Stimulated activated effector memory CD8-positive, alpha-beta T cell treated with anti-CD3 and anti-CD28 coated beads, Interleukin-12 subunit alpha, Interleukin-12 subunit beta, amount 100 ng/mL, for 72 hours (primary cell): ENCODE measurements around the gene DYDC2.
"Not testable (repeated sequence)": the region's sequence is repeated elsewhere in the genome, so short reads cannot be mapped to it uniquely, and the experiment has no call there.

Source experiments
- ATAC-seq: fragments of 150-1000 bp; cut with Tn5 transposase; 2 replicates; pipeline ENCODE4 v1.10.0; 2021
- DNase-seq, 2 donors: peaks; one replicate each; pipeline ENCODE4 v3.0.0; 2021 to 2022; ENCODE audit warnings: low spot score in 2 of 2
- H3K27ac Mint-ChIP-seq: one replicate; pipeline ENCODE4 v1.8.0; 2022; ENCODE audit warnings: mild to moderate bottlenecking, mixed read lengths
- H3K36me3 Mint-ChIP-seq: one replicate; pipeline ENCODE4 v1.8.0; 2022; ENCODE audit warnings: mild to moderate bottlenecking, mixed read lengths
- H3K4me1 Mint-ChIP-seq: one replicate; pipeline ENCODE4 v1.8.0; 2022; ENCODE audit warnings: mixed read lengths
- H3K4me3 Mint-ChIP-seq: one replicate; pipeline ENCODE4 v1.8.0; 2022; ENCODE audit warnings: mild to moderate bottlenecking, mixed read lengths
- H3K9me3 Mint-ChIP-seq: one replicate; pipeline ENCODE4 v1.8.0; 2022; ENCODE audit warnings: mixed read lengths

The DYDC2 gene

DNA sequence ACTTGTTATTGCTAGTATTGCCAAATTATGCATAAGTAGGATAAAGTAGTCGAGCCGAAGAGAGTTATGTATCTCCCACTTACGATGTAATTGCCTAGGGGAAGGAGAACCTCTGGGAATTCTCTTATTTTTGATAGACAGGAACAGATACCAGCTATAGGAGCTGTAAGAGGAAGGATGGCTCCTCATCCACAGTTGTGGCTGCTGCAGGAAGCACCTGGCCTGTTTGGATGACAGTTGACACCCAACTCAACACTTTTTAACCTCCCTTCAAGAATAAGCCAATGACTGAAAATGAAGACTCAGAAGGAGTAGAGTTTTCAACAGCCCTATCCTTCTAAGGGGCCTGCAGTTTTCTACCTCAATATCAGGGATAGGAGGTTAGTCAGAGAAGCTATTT, 6.3 kb upstream of the DYDC2 start:
- no peak overlapping the region for H3K4me3 Mint-ChIP-seq
- DNase-seq, result no peak

DNA sequence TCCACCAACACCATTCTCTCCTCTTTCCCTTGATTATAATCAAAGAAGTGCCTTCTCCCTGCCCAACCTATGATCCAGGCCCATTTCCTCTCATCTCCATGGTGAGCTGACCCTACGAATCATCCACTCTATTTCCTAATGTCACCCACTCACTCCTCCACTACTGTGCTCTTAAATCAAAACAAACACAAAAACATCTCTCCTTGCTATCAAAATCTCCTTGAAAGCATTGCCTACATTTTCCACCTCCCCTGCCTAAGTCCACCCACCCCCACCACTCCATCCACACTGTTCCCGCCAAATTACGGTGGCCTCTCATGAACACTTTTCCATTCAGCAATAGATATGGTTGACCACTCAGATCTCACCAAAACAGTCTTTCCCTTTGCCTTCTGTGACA, 5.4 kb upstream of the DYDC2 start:
- H3K9me3 Mint-ChIP-seq, result no peaks in the 10 kb centered on the region
- H3K4me3 Mint-ChIP-seq, result no peak overlapping the region
- H3K36me3 Mint-ChIP-seq, result no peaks in the 10 kb centered on the region
- ATAC-seq, result no peak
- H3K4me1 Mint-ChIP-seq, result no peaks in the 10 kb centered on the region
- H3K27ac Mint-ChIP-seq, result no peak overlapping the region
- DNase-seq, result no peak

More for the DNA sequence above, 6.3 kb upstream of the DYDC2 start:
- Mint-ChIP-seq H3K36me3 (no peaks in the 10 kb centered on the region), H3K27ac (no peak overlapping the region), H3K4me1 (no peaks in the 10 kb centered on the region), H3K9me3 (no peaks in the 10 kb centered on the region)
- ATAC-seq, result no peak

DNA sequence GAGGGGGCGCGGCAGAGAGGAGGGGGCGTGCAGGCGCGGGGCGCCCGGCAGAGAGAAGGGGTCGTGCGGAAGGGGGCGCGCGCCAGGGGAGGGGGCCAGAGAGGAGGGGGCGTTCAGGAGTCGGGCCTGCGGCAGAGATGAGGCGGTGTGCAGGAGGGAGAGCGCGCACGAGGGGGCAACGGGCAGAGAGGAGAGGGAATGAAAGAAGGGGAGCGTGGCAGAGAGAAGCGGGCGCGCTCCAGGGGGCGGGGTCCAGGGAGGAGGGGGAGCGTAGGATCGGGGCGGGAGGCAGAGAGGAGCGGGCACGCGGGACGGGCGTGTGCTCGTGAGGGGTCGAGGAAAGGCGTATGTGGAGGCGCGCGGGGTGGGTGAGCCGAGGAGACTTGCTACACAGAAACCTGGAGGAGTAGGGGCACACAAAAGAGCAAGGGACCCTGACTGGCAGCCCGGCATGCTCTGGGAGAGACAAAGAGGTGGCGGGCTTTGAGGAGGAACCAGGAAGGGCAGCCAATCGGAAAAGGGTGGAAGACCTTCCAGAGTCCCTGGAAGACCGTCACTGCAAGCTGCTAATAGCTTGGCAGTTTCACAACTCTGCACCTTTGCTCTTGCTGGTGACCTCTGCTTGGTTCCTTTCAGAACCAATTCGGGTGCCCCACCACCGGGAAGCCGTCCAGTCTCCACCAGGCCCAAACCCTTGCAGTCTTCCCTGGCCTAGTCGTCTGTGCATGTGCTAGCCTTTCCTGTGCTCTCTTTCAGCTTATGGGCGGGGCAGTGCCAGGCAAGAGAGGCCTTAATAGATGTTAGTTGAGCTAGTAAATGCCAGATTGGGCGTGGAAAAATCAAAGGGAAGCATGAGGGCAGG, 639 bp downstream of the DYDC2 start:
- H3K4me3 Mint-ChIP-seq, result peak overlapping the region; percentile 61
- no peaks in the 10 kb centered on the region for H3K36me3 Mint-ChIP-seq
- ATAC-seq (no peak), DNase-seq (no peak)
- peaks cover 6% of the 10 kb centered on the region for H3K4me1 Mint-ChIP-seq
- H3K9me3 Mint-ChIP-seq, result no peaks in the 10 kb centered on the region
- H3K27ac Mint-ChIP-seq, result no peak overlapping the region

DNA sequence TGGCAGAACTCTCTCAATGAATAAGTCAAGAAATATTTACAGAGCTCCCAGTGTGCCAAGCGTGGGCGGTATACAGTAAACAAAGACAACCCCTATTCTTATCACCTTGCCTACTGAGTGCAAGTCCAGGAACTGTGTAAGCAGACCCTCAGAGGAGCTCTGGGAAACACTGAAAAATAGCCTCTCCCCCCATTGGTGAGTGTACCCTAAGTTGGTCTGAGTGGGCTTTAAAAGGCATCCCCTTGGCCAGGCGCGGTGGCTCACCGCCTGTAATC, 1.2 kb downstream of the DYDC2 start:
- H3K4me3 Mint-ChIP-seq, result no peak overlapping the region
- H3K36me3 Mint-ChIP-seq, result no peaks in the 10 kb centered on the region
- H3K9me3 Mint-ChIP-seq, result no peaks in the 10 kb centered on the region
- H3K27ac Mint-ChIP-seq, result no peak overlapping the region
- ATAC-seq, result no peak
- no peak for DNase-seq
- peaks cover 6% of the 10 kb centered on the region for H3K4me1 Mint-ChIP-seq

DNA sequence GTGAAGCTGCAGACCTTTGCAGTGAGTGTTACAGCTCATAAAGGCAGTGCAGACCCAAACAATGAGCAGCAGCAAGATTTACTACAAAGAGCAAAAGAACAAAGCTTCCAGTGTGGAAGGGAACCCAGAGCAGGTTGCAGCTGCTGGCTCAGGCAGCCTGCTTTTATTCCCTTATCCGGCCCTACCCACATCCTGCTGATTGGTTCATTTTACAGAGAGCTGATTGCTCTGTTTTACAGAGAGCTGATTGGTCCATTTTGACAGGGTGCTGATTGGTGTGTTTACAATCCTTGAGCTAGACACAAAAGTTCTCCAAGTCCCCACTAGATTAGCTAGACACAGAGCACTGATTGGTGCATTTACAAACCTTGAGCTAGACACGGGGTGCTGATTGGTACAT, 2.3 kb downstream of the DYDC2 start:
- not testable (repeated sequence) for H3K9me3 Mint-ChIP-seq, H3K27ac Mint-ChIP-seq, H3K36me3 Mint-ChIP-seq, H3K4me1 Mint-ChIP-seq, H3K4me3 Mint-ChIP-seq, DNase-seq, ATAC-seq

DNA sequence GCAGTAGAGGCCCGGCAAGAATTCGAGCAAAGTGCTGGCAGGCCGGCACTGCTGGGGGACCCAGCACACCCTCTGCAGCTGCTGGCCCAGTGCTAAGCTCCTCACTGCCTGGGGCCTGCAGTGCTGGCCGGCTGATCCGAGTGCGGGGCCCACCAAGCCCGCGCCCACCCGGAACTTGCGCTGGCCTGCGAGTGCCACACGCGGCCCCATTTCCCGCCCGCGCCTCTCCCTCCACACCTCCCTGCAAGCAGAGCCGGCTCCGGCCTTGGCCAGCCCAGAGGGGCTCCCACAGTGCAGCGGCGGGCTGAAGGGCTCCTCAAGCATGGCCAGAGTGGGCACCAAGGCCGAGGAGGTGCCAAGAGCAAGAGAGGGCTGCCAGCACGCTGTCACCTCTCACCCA, 3.1 kb downstream of the DYDC2 start:
- Mint-ChIP-seq H3K4me3 (no peak overlapping the region), H3K9me3 (no peaks in the 10 kb centered on the region), H3K36me3 (no peaks in the 10 kb centered on the region), H3K4me1 (peaks cover 6% of the 10 kb centered on the region), H3K27ac (no peak overlapping the region)
- peak; percentile 14 for ATAC-seq
- DNase-seq, result no peak

DNA sequence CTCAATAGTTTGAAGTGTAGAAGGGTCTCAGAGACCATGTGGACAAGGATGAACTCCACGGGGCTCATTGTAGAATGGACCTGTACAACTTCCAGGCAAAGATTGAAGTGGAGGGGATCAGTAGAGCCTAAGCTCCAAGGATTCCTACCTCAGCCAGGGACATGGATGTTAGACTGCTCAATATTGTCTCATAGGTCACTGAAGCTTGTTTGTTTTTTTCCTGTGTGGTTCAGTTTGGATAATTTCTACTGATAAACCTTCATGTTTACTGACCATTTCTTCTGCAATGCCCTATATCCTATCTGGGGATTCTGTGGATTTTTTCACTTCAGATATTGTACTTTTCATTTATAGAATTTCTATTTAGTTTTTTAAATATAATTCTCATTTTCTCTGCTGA, 8.9 kb downstream of the DYDC2 start:
- Mint-ChIP-seq H3K27ac (no peak overlapping the region), H3K4me1 (no peaks in the 10 kb centered on the region), H3K4me3 (no peak overlapping the region), H3K9me3 (peaks cover 10% of the 10 kb centered on the region), H3K36me3 (no peaks in the 10 kb centered on the region)
- no peak for ATAC-seq
- DNase-seq, result no peak

DNA sequence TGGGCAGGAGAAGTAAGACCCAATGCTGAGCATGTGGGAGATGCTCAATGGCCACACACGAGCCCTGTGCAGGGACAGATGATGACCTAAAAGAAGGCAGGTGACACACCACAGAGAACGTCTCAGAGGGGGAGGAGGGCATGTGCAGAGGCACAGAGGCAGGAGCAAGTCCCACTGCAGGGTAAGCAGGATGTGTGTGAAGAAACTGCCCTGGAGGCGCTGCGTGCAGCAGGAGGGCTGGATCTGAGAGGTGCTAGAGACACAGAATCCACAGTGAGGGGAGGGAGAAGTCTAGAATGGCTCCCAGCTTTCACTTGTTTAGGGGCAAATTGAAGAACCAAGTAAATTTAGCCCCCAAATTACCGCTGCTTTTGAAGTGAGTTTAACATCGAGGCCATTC, 14.9 kb downstream of the DYDC2 start:
- Mint-ChIP-seq H3K9me3 (peaks cover 10% of the 10 kb centered on the region), H3K36me3 (no peaks in the 10 kb centered on the region), H3K27ac (no peak overlapping the region), H3K4me1 (no peaks in the 10 kb centered on the region), H3K4me3 (no peak overlapping the region)
- DNase-seq (no peak), ATAC-seq (peak; percentile 19)

DNA sequence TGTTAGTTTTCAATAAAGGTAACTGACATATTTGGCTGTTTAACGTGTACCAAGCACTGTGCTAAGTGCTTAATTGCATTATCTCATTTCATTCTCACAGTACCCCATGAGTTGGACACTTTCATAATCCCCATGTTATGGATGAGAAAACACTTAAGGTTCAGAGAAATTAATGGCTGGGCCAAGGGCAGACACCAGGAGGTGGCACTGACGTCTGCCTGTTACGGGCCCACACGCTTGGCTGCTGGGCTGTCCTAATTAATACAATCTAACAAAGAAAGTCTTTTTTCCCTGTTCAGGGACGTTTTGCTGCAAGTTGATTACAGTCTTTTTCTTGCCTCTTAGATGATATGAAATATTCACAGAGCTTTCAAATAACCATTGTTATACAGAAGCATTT, 16.1 kb downstream of the DYDC2 start:
- Mint-ChIP-seq H3K27ac (no peak overlapping the region), H3K9me3 (peaks cover 4% of the 10 kb centered on the region), H3K4me3 (no peak overlapping the region), H3K36me3 (no peaks in the 10 kb centered on the region), H3K4me1 (no peaks in the 10 kb centered on the region)
- ATAC-seq (no peak), DNase-seq (no peak)

DNA sequence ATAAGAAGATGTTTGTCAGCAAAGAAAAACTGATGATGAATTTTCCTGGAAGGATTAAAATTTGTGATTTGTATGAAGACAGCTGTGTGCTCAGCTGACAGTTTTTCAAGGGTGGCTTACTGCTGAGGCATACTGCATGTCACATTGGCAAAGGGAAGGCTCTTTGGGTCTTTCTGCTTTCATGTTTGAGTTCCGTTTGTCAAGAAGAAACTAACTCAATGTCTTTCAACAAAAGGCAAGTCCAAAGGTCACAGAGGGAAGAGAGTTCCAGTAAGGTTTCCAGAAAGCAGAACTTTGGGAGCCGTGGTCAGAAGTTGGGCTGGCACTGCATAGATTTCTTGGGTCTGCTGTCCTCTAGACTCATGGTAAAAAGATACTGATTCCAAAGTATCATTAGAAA, 16.9 kb downstream of the DYDC2 start:
- Mint-ChIP-seq H3K9me3 (no peaks in the 10 kb centered on the region), H3K4me1 (peaks cover 4% of the 10 kb centered on the region), H3K4me3 (no peak overlapping the region), H3K27ac (no peak overlapping the region), H3K36me3 (no peaks in the 10 kb centered on the region)
- no peak for ATAC-seq
- DNase-seq, result no peak

DNA sequence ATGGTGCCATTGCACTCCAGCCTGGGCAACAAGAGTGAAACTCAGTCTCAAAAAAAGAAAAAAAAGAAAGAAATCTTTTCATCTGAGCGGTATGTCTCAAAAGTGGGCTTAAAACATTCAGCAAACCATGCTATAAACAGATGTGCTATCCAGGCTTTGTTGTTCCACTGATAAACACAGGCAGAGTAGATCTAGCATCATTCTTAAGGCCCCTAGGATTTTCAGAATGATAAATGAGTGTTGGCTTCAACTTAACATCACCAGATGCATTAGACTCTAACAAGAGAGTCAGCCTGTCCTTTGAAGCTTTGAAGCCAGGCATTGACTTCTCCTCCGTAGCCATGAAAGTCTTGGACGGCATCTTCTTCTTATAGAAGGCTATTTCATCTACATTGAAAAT, 23.1 kb downstream of the DYDC2 start:
- H3K27ac Mint-ChIP-seq, result no peak overlapping the region

DNA sequence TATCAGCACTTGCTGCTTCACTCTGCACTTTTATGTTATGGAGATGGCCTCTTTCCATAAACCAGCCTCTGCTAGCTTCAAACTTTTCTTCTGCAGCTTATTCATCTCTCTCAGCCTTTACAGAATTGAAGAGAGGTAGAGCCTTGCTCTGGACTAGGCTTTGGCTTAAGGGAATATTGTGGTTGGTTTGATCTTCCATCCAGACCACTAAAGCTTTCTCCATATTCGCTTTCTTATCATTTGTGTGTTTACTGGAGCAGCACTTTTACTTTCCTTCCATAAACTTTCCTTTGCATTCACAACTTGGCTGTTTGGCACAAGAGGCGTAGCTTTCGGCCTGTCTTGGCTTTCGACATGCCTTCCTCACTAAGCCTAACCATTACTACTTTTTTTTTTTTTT, 23.6 kb downstream of the DYDC2 start:
- H3K4me1 Mint-ChIP-seq, result peaks cover 12% of the 10 kb centered on the region
- no peak for DNase-seq
- H3K9me3 Mint-ChIP-seq, result no peaks in the 10 kb centered on the region
- no peak for ATAC-seq
- H3K27ac Mint-ChIP-seq, result no peak overlapping the region
- H3K36me3 Mint-ChIP-seq, result no peaks in the 10 kb centered on the region
- H3K4me3 Mint-ChIP-seq, result no peak overlapping the region

More for the DNA sequence above, 23.1 kb downstream of the DYDC2 start:
- H3K4me1 Mint-ChIP-seq, result peaks cover 12% of the 10 kb centered on the region
- ATAC-seq (no peak), DNase-seq (no peak)
- H3K36me3 Mint-ChIP-seq, result no peaks in the 10 kb centered on the region
- H3K4me3 Mint-ChIP-seq, result no peak overlapping the region
- no peaks in the 10 kb centered on the region for H3K9me3 Mint-ChIP-seq

DNA sequence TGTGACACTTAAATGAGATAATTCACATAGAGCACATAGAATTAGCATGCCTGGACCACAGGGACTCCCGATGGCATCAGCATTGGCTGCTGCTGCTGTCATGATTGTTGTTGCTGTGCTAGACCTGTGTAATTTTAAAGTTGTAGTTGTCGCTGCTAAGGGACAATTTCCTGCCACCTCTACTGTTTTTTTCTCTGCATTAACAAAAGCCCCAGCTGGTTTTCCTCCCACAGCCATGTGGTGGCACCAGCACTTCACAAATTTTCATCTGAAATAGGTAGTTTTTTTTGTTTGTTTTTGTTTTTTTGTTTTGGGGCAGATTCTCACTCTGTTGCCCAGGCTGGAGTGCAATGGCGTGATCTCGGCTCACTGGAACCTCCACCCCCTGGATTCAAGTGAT, 26.4 kb downstream of the DYDC2 start:
- Mint-ChIP-seq H3K4me3 (no peak overlapping the region), H3K36me3 (no peaks in the 10 kb centered on the region), H3K4me1 (peaks cover 12% of the 10 kb centered on the region), H3K27ac (no peak overlapping the region), H3K9me3 (no peaks in the 10 kb centered on the region)
- no peak for DNase-seq
- ATAC-seq, result peak; percentile 49

DNA sequence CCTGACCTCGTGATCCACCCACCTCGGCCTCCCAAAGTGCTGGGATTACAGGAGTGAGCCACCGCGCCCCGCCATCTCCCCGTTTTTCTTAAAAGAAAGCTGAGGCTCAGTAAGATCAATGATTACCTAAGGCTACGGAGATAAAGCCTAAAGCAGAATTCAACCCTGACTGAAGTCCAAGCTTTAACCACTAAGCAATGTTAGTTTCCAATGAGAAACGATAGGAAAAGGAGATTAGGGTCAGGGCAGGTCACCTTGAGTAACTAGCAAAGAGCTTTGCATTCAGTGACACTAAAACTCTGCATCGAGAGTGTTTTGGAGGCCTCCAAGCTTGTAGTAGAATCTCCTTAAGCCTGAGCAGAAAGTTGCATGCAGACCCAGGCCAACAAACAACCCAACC, 34.2 kb downstream of the DYDC2 start:
- no peaks in the 10 kb centered on the region for H3K36me3 Mint-ChIP-seq
- H3K4me1 Mint-ChIP-seq, result no peaks in the 10 kb centered on the region
- no peak for DNase-seq
- H3K27ac Mint-ChIP-seq, result no peak overlapping the region
- no peak overlapping the region for H3K4me3 Mint-ChIP-seq
- no peaks in the 10 kb centered on the region for H3K9me3 Mint-ChIP-seq
- ATAC-seq, result no peak

DNA sequence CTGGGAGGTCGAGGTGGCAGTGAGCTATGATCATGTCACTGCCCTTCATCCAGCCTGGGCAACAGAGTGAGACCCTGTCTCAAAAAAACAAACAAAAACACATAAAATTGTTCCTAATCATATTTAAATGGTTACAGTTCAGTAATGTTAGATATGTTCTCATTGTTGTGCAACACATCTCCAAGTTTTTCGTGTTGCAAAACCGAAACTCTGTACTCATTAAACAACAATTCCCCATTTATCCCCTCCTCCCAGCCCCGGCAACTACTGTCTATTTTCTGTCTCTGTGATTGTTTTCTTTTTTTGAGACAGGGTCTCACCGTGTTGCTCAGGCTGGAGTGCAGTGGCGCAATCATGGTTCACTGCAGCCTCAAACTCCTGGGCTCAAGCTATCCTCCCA, 35.7 kb downstream of the DYDC2 start:
- no peak overlapping the region for H3K4me3 Mint-ChIP-seq
- DNase-seq, result no peak
- H3K9me3 Mint-ChIP-seq, result no peaks in the 10 kb centered on the region
- H3K27ac Mint-ChIP-seq, result no peak overlapping the region
- H3K36me3 Mint-ChIP-seq, result no peaks in the 10 kb centered on the region
- no peaks in the 10 kb centered on the region for H3K4me1 Mint-ChIP-seq
- ATAC-seq, result no peak

DNA sequence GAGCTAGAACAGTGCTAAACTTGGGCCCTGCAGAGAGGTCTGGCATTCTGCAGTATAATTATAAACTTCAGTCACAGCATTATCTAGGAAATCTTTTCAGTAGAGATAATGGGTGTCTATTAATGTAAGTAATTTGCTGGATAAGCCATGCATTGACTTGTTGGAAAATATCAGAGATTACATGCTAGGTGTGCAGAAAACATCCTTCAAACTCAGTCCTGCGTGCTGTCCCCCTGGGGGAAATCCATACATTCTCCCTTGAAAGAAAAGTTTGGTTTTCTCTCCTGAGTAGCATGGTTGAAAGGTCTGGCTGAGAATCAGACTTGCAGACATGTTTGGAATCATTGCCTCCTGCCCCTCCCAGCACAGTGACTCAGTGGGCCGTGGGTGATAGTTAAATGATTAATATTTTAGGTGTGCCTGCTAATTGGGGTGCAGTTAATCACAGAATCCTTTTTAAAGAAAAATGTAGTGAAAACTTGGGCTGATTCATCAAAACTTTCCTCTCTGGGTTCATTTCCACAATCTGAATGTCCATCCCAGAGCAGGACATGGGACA, 37.9 kb downstream of the DYDC2 start:
- ATAC-seq (no peak), DNase-seq (no peak)
- H3K9me3 Mint-ChIP-seq, result no peaks in the 10 kb centered on the region
- H3K4me1 Mint-ChIP-seq, result no peaks in the 10 kb centered on the region
- no peaks in the 10 kb centered on the region for H3K36me3 Mint-ChIP-seq
- H3K27ac Mint-ChIP-seq, result no peak overlapping the region
- H3K4me3 Mint-ChIP-seq, result no peak overlapping the region
